Activated T-helper 1 cell treated with Interleukin-2 at 50 U/mL for 16 hours (primary cell): ENCODE measurements around the gene SHOC2.

ENCODE experiments used
- DNase-seq: peaks from one replicate; pipeline ENCODE4 v3.0.0-alpha.2; 2020; ENCODE audit warnings: low read depth

Gene SHOC2

DNA sequence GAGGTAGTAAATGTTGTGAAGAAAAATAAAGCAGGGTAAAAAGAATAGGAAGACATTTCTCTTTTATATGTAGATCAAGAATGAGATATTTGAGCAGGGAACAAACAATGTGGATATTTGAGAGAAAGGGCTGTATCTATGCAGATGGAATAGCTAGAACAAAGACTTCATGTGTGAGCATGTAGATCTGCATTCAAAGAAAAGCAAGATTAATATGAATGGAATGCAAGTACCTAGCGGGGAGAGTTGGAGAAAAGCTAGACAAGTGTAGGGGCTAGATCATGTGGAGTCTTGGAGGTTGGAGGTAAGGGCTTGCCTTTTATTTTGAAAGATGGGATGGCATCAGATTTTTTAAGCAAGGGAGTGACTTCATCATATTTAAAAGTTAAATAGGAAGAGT is 27.1 kb downstream of the SHOC2 start:
- no peak for DNase-seq

DNA sequence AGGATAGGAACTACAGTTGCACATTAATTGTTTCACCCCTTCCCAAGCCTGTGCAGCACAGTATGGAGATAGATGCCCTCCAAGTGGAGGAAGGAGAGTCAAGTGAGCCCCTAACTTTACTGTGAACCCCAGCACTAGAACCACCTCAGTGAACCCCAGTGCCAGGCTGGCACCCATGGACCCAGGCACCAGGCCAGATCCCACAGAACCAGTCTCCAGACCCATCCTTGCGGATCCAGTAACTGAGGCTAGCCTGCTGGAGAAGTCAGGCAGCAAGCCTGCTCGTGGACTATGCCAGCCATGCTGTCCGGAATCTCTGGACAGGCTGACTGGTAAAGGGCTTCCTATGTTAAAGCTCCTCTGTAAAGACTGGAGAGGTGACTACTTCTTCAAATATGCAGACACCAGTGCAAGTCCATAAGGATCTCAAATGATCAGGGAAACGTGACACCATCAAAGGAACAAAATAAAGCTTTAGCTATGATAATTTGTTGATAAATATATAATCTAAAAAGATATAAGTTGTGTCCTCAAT is 27.7 kb downstream of the SHOC2 start:
- DNase-seq = no peak

DNA sequence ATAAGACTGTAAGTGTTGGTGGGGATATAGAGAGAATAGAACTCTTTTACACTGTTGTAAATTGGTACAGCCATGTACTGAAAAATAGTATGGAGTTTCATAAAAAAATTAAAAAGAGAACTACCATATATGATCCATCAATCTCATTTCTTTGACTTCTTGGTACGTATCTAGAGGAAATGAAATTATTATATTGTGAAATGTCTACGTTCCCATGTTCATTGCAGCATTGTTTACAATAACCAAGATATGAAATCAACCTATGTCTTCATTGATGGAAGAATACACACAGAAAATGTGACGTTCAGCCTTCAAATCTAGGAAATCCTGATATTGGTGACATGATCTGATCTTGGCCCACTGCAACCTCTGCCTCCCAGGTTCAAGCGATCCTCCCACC is 32.0 kb downstream of the SHOC2 start:
- no peak for DNase-seq

- no peak for DNase-seq
These were observed 38.2 kb downstream of the SHOC2 start for GRCh38 chr10:110957606-110958005.

DNA sequence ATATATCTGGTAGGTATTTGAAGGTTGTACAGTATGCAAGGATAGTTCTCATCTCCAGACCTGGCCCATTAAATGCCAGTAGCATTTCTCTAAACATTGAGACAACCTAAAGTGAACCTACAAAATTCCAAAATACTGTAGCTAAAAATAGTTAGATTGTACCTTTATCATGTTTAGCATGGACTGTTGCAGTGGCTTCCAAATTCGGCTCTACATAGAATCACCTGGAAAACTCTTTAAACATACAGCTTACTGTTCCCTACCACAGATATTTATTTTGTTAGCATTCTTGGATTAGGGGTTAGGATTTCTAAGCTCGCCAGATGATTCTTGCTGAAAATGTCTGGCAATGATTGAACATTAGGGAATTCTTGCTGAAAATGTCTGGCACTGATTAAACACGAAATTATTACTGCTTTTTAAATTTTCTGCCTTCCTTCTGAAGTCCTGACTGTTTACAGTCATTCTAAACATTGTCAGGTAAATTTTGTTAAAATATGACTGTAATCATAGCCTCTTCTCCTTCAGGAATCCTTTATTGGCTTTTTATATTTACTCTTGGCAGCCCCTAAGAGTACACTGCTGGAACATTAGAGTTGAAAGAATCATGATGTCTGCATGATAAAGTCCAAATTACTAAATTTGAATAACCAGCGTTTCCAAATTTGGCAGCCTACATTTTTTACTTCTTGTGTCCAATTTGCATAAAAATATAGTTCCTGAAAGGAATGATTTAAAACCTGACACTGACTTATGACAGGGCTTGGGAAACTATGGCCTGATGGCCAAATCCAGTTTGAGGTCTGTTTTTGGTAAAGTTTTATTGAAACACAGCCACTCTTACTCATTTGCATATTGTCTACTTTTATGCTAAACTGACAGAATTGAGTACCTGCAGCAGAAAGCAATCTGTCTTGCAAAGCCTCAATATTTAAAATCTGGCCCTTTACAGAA is 40.3 kb downstream of the SHOC2 start:
- no peak for DNase-seq

GRCh38 chr10:110960333-110960712 is 40.9 kb downstream of the SHOC2 start:
- no peak for DNase-seq

DNA sequence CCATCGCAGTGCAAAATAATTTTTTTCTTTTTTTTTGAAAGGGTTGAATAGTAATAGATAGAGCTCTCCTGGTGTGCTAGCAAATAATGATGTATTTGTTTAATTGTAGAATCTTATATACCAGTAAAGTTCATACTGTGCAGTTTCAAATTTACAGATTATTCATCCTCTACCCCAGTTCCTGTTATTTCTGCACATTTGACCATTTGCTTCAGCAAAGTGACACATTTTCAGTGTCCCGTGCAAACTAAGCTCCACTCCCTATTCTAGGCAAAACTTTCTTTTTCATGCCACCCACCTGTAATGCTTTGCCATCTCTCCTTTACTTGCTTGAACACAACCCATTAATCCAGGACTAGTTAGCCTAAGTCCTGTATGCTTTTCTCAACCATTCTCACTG is 43.0 kb downstream of the SHOC2 start:
- no peak for DNase-seq

- DNase-seq = no peak
These were observed 43.8 kb downstream of the SHOC2 start for GRCh38 chr10:110963162-110963561.

GRCh38 chr10:110964681-110965080 is 45.3 kb downstream of the SHOC2 start:
- no peak for DNase-seq

DNA sequence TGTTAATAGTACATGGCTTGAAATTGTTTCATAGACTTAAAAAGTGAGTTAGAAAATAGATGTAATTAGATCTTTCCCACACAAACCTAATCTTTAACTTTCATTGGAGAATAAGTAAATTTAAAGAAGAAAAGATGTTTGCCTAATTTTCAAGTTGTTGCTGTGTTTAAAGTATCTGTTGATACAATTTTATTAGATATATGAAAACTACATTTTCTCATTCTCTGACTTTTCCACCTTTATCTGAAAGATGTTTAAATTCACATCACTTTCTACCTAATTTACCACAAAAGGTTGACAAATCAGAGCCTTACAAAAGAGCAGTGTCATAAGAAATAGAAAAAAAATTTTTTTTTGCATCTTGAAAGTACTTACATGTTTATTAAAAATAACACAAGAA is 45.8 kb downstream of the SHOC2 start:
- no peak for DNase-seq

- no peak for DNase-seq
These were observed 46.7 kb downstream of the SHOC2 start for GRCh38 chr10:110966146-110966545.

- no peak for DNase-seq
These were observed 47.7 kb downstream of the SHOC2 start for GRCh38 chr10:110967009-110967630.

GRCh38 chr10:110967645-110968044 is 48.2 kb downstream of the SHOC2 start:
- DNase-seq = no peak

DNA sequence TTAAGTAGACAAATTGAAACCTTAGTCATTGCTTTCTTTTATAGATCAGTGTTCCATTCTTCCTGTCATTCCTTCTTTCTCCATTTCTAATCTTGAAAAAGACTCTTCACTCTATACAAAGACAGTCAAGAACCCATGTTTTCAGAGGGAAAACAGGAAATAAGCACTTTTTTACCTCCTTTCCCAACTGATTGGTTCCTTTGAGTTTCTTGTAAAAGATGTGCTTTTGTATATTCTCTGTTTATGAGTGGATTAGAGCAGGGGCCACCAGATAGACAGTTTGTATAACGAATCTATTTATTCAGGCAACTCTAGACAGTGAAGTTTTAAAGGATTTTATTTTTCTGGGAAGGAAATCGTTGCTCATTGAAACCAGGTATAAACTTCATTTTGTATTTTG is 49.8 kb downstream of the SHOC2 start:
- DNase-seq = no peak

- DNase-seq = no peak
These were observed 52.2 kb downstream of the SHOC2 start for GRCh38 chr10:110971638-110972037.

DNA sequence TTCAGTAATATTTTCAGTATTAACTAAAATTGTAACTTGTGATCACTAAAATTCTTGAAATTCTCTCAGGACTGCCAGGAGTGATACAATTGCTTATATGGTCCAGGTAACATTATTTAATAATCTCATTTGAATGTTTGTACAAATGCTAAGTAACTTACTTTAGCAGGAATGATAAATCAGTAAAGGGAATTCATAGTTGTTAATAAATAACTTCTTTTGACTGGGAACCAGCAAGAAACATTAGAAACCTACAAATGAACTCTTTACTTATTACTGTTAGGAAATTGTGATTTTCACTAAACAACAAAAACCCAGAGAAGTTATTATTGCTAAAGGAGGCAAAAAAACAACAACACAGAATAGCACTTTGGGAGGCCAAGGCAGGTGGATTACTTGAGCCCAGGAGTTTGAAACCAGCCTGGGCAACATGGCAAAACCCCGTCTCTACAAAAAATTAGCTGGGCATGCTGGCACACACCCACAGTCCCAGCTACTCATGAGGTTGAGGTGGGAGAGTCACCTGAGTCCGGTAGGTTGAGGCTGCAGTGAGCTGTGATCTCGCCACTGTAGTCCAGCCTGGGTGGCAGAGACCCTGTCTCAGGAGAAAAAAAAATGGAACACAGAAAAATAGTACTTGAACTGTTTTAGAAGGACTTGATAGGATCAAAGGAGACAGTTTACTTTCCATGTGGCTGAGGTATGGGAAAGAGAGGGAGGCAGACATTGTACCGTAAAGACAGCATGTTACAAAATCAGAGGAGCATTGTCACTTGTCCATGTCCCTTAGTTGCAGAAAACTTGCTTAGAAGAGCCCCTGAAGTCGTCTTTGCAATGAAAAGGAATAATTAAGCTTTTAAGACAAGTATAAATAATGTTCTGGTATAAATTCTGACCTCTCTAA is 53.1 kb downstream of the SHOC2 start:
- DNase-seq = no peak

DNA sequence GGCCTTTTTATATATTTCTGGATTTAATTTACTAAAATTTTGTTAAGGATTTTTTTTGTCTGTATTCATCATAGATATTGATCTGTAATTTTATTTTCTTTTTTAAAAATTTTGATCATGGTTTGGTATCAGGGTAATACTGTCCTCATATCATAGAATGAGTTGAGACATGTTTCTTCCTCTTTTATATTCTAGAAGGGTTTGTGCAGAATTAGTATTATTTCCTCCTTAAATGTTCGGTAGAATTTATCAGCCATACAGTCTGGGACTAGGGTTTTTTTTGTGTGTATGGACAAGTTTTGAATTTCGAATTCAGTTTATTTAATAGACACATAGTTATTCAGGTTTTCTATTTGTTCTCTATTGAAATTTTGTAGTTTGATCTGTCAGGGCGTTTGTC is 54.0 kb downstream of the SHOC2 start:
- no peak for DNase-seq

DNA sequence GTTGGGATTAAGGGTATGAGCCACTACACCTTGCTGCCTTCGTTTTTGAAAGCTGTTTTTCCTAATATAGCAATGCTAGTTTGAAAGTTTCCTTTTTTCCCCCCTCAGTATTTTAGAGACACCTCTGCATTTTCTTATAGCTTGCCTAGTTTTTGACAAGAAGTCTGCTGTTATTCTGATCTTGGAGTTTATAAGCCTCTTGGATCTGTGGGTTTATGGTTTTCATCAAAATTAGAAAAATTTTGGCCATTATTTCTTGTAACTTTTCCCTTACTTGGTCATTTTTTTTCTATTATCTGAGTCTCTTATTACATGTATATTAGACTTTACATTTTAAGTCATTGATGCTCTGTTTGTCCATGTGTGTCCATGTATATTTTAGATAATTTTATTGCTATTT is 57.2 kb downstream of the SHOC2 start:
- no peak for DNase-seq

DNA sequence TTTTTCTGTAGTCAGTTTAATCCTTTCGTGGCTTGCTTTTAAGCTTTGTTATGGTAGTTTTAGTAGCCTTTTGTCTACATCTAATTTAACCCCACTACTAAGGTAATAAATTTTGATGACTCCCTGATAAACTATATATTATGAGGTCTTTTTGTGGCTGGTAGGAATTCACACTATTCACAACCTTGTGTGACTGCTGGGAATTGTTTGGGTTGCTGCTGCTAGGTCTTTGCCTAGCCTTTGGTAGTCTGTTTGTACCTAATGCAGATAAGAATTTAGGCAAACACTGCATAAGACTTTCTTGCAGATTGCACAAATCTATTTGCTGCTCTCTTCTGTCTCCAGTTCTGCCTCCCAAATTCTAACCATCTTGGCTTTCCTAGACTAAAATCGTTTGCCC is 58.3 kb downstream of the SHOC2 start:
- DNase-seq = no peak

DNA sequence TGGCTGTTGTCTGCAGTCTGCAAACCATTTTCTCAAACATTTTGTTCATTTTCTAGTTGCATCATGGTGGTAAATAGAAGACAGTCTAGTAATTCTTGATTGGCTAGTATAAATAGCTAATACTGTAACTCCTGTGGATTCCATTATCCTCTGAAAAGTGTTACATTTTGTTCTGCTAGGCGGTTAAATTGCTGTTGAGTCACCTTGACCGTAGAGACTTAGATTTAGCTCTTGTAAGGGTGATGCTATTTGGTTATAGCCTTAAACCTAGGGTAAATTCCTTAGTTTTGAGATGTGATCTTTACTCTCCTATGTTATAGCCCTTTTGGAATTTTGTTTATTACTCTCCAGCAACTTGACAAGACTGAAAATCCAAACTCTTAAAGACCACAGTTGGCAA is 58.8 kb downstream of the SHOC2 start:
- no peak for DNase-seq

DNA sequence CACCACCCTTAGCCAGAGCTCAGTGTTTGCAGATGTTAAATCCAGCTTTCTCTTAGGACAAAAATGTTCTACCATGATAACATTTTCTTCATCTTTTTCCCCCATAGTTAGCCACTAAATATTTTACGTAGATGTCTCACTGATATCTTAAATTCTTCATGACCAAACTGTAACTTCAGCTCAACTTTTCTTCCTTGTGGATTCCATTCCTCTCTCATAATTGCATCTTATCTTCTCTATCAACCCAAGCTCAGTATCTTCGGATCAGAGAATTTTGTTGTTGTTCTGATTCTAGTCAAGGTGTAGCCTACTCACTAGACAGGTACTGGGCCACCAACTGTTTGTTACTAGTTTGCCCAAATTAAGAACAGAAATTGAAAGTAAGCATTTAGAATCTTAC is 60.2 kb downstream of the SHOC2 start:
- no peak for DNase-seq

- no peak for DNase-seq
These were observed 61.4 kb downstream of the SHOC2 start for GRCh38 chr10:110980807-110981206.
